OCI-LY1 (cell line): ENCODE results near the gene LAG3.

ENCODE experiments used
- H2AFZ ChIP-seq: fragments of 200-600 bp; sonication (generic), shearing (Covaris generic); 2 replicates; pipeline ENCODE4 v1.6.0; 2014; ENCODE audit warnings: antibody characterized with exemption, mild to moderate bottlenecking, low read length
- H3F3A ChIP-seq: fragments of 200-600 bp; sonication (generic), shearing (Covaris generic); 2 replicates; pipeline ENCODE4 v1.6.0; 2014; ENCODE audit warnings: mild to moderate bottlenecking, antibody characterized with exemption, low read length, moderate library complexity; ENCODE audit not compliant: insufficient read depth
- H3K27ac ChIP-seq: fragments of 200-600 bp; sonication (generic); 2 replicates; pipeline ENCODE4 v1.5.1; 2014; ENCODE audit warnings: low read length, mixed run types, mild to moderate bottlenecking, low read depth; ENCODE audit not compliant: poor library complexity, severe bottlenecking
- H3K27me3 ChIP-seq: fragments of 200-600 bp; sonication (generic); 2 replicates; pipeline ENCODE4 v1.6.0; 2014; ENCODE audit warnings: antibody characterized with exemption, mild to moderate bottlenecking, low read length, moderate library complexity; ENCODE audit not compliant: insufficient read depth
- H3K36me3 ChIP-seq: fragments of 200-600 bp; sonication (generic); 2 replicates; pipeline ENCODE4 v1.6.1; 2014; ENCODE audit warnings: mild to moderate bottlenecking, antibody characterized with exemption, low read length, moderate library complexity, mixed read lengths; ENCODE audit not compliant: insufficient read depth
- H3K4me1 ChIP-seq: fragments of 200-600 bp; sonication (generic); 2 replicates; pipeline ENCODE4 v1.5.1; 2014; ENCODE audit warnings: mild to moderate bottlenecking, low read length, moderate library complexity; ENCODE audit not compliant: insufficient read depth, severe bottlenecking
- H3K4me2 ChIP-seq: fragments of 200-600 bp; sonication (generic), shearing (Covaris generic); 2 replicates; pipeline ENCODE4 v1.6.1; 2014; ENCODE audit warnings: low read length
- H3K4me3 ChIP-seq: fragments of 200-600 bp; sonication (generic); 2 replicates; pipeline ENCODE4 v1.5.1; 2014; ENCODE audit warnings: low read length, low read depth, mild to moderate bottlenecking, mixed read lengths; ENCODE audit not compliant: poor library complexity, severe bottlenecking
- H3K79me2 ChIP-seq: fragments of 200-600 bp; shearing (Covaris generic); 2 replicates; pipeline ENCODE4 v1.6.1; 2016; ENCODE audit warnings: mixed run types, low read length, mixed read lengths; ENCODE audit not compliant: insufficient read depth
- H3K9ac ChIP-seq: fragments of 200-600 bp; sonication (generic), shearing (Covaris generic); 2 replicates; pipeline ENCODE4 v1.6.1; 2014; ENCODE audit warnings: mild to moderate bottlenecking, low read length, mixed read lengths
- H3K9me2 ChIP-seq: fragments of 200-600 bp; sonication (generic), shearing (Covaris generic); 2 replicates; pipeline ENCODE4 v1.6.1; 2014; ENCODE audit warnings: low read depth, mild to moderate bottlenecking, low read length, mixed read lengths
- H3K9me3 ChIP-seq: fragments of 200-600 bp; shearing (Covaris generic); 2 replicates; pipeline ENCODE4 v1.6.1; 2014; ENCODE audit warnings: low read length, mixed read lengths
- H4K20me1 ChIP-seq: fragments of 200-600 bp; sonication (generic), shearing (Covaris generic); 2 replicates; pipeline ENCODE4 v1.6.0; 2016; ENCODE audit warnings: mild to moderate bottlenecking, low read length; ENCODE audit not compliant: insufficient read depth
- CTCF ChIP-seq: fragments of 200-600 bp; sonication (generic), shearing (Covaris generic); IDR thresholded peaks from 2 replicates; pipeline ENCODE4 v1.5.1; 2017; ENCODE audit warnings: mild to moderate bottlenecking, antibody characterized with exemption, low read length, moderate library complexity, mixed read lengths
- EZH2 ChIP-seq: fragments of 200-600 bp; sonication (generic), shearing (Covaris generic); IDR thresholded peaks from 2 replicates; pipeline ENCODE4 v1.8.0; 2017; ENCODE audit warnings: borderline replicate concordance, mixed run types, mild to moderate bottlenecking, antibody characterized with exemption, low read length, moderate library complexity, mixed read lengths

Gene LAG3

GRCh38 chr12:6813363-6813762, 41.0 kb downstream of the LAG3 start:
- Histone ChIP-seq H3K4me2 (no peak overlapping the region), H3K36me3 (no peaks in the 10 kb centered on the region), H3K27me3 (peaks cover 4% of the 10 kb centered on the region; the same call in 1 of the 2 replicates), H3K9ac (no peak overlapping the region), H3K4me1 (peaks cover 9% of the 10 kb centered on the region), H2AFZ (no peak overlapping the region), H3K9me2 (no peaks in the 10 kb centered on the region), H3F3A (no peaks in the 10 kb centered on the region), H3K9me3 (no peaks in the 10 kb centered on the region), H3K4me3 (no peak overlapping the region), H4K20me1 (no peaks in the 10 kb centered on the region), H3K27ac (no peak overlapping the region), H3K79me2 (no peaks in the 10 kb centered on the region)
- TF ChIP-seq EZH2 (no peak), CTCF (no peak)

DNA sequence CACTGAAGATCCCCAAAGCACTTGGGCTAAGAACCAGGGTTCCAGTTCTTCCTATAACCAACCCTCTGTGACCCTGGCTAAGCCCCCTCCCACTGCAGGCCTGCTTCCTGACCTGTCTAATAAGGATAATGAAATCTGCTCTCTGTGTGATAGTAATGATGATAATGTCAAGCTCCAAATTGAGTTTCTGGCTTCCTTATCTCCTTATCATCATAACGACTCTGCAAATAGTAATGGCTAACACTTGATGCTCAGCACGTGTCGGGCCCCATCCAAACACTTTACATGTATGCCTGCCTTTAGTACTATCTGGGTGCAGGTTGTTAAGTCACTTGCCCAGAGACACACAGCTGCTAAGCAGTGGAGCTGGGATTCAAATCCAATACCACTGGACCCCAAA, 44.3 kb downstream of the LAG3 start:
- H2AFZ ChIP-seq = no peak overlapping the region
- H3K4me1 ChIP-seq = peaks cover 9% of the 10 kb centered on the region

DNA sequence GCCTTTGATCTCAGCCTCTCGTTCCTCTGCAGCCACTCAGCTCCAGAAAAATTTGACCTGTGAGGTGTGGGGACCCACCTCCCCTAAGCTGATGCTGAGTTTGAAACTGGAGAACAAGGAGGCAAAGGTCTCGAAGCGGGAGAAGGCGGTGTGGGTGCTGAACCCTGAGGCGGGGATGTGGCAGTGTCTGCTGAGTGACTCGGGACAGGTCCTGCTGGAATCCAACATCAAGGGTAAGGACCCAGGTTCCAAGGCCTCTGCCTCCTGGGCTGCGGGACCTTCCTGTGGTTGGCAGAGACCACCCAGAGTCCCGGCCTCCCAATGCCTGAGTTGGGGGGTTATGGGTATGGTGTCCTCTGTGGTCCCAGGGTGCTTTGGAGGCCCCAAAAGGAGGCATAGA, 44.8 kb downstream of the LAG3 start:
- no peaks in the 10 kb centered on the region for H3K79me2 ChIP-seq
- no peak overlapping the region for H3K9ac ChIP-seq
- H3K4me3 ChIP-seq = no peak overlapping the region
- no peak overlapping the region for H2AFZ ChIP-seq
- H3K9me3 ChIP-seq = no peaks in the 10 kb centered on the region
- H3K27ac ChIP-seq = no peak overlapping the region
- no peaks in the 10 kb centered on the region for H4K20me1 ChIP-seq
- peaks cover 9% of the 10 kb centered on the region for H3K4me1 ChIP-seq
- peaks cover 4% of the 10 kb centered on the region; the same call in 1 of the 2 replicates for H3K27me3 ChIP-seq
- H3K36me3 ChIP-seq = no peaks in the 10 kb centered on the region
- no peaks in the 10 kb centered on the region for H3K9me2 ChIP-seq
- no peak overlapping the region for H3K4me2 ChIP-seq
- H3F3A ChIP-seq = no peaks in the 10 kb centered on the region
- TF ChIP-seq CTCF = no peak
- TF ChIP-seq EZH2 = no peak

More for the DNA sequence above, 44.3 kb downstream of the LAG3 start:
- Histone ChIP-seq H3K9me3 (no peaks in the 10 kb centered on the region), H3K36me3 (no peaks in the 10 kb centered on the region), H3K79me2 (no peaks in the 10 kb centered on the region), H3K4me2 (no peak overlapping the region), H3K27me3 (peaks cover 4% of the 10 kb centered on the region; the same call in 1 of the 2 replicates), H3K27ac (no peak overlapping the region), H4K20me1 (no peaks in the 10 kb centered on the region), H3K9me2 (no peaks in the 10 kb centered on the region), H3F3A (no peaks in the 10 kb centered on the region), H3K4me3 (no peak overlapping the region), H3K9ac (no peak overlapping the region)
- TF ChIP-seq EZH2 (no peak), CTCF (no peak)
